Ascending aorta (tissue), 2 donors: ENCODE data around the gene NUAK1. TPM values are rescaled to one million over a fixed set of nuclear protein-coding genes. Genes with fewer than 3 reads are reported as not detected.

Experiments
- DNase-seq, 2 donors: peaks; one replicate each; pipeline ENCODE4 v3.0.0-alpha.2; 2019; ENCODE audit warnings: low spot score in 2 of 2
- H3K27ac ChIP-seq, 2 donors: fragments of 200-600 bp; sonication (generic); one replicate each; pipeline ENCODE4 v1.5.1; 2016 to 2017; ENCODE audit warnings: mild to moderate bottlenecking in 1 of 2
- H3K27me3 ChIP-seq: fragments of 200-600 bp; sonication (generic); one replicate; pipeline ENCODE4 v1.5.1; 2017
- H3K36me3 ChIP-seq, 2 donors: fragments of 200-600 bp; sonication (generic); one replicate each; pipeline ENCODE4 v1.5.1; 2016
- H3K4me1 ChIP-seq, 2 donors: fragments of 200-600 bp; sonication (generic); one replicate each; pipeline ENCODE4 v1.5.1; 2016 to 2017; ENCODE audit warnings: mild to moderate bottlenecking in 1 of 2
- H3K4me3 ChIP-seq, 2 donors: fragments of 200-600 bp; sonication (generic); one replicate each; pipeline ENCODE4 v1.5.1; 2016 to 2017; ENCODE audit warnings: mild to moderate bottlenecking in 1 of 2
- H3K9me3 ChIP-seq, 2 donors: fragments of 200-600 bp; sonication (generic); one replicate each; pipeline ENCODE4 v1.5.1; 2016
- CTCF ChIP-seq, 3 experiments: fragments of 200-600 bp in 2 of 3; fragments of 450-650 bp in 1 of 3; sonication (generic) in 2 of 3; IDR thresholded peaks; one replicate each; pipeline ENCODE4 v1.5.1; 2016 to 2019; ENCODE audit warnings: antibody characterized with exemption in 3 of 3, mild to moderate bottlenecking in 1 of 3, moderate library complexity in 1 of 3
- intact Hi-C: fragments of 100-400 bp; cut with DNase I; formaldehyde crosslinking; loops from one replicate; pipeline ENCODE4 v1.15.1; 2023
- total RNA-seq: library from RNA; depleted of rRNA; stranded (reverse); fragments of >200 nt; gene quantifications from one replicate; pipeline ENCODE4 v1.1.0, GENCODE V29; 2016

The NUAK1 gene
- total RNA-seq, 1 donor from 2014 or later, result 29.7 TPM

GRCh38 chr12:106070147-106070546, 68.6 kb downstream of the NUAK1 start:
- intact Hi-C loops, result loop anchor here (5.0 kb wide), 1 partner anchor 48 kb away; no protein-coding TSS in a partner anchor
- H3K36me3 ChIP-seq, result peaks cover 42 to 55% of the 10 kb centered on the region in 2 donors
- H3K27ac ChIP-seq, result peak overlapping the region; percentile 66
- no peak for TF ChIP-seq CTCF (IDR thresholded peaks at IDR 0.05)
- no peak overlapping the region for H3K4me3 ChIP-seq
- no peaks in the 10 kb centered on the region for H3K27me3 ChIP-seq
- DNase-seq, result no peak
- H3K9me3 ChIP-seq, result no peaks in the 10 kb centered on the region
- H3K4me1 ChIP-seq, result peaks cover 3 to 36% of the 10 kb centered on the region in 2 donors

- H3K4me1 ChIP-seq, result peaks cover 3 to 21% of the 10 kb centered on the region in 2 donors
- H3K4me3 ChIP-seq, result no peak overlapping the region
- intact Hi-C loops, result no loop called here
- H3K36me3 ChIP-seq, result peaks cover 45 to 63% of the 10 kb centered on the region in 2 donors
- no peak for DNase-seq
- peak overlapping the region in 1 of 2 donors; percentile 23 for H3K27ac ChIP-seq
- H3K27me3 ChIP-seq, result no peaks in the 10 kb centered on the region
- no peak for TF ChIP-seq CTCF (IDR thresholded peaks at IDR 0.05)
- no peaks in the 10 kb centered on the region for H3K9me3 ChIP-seq
Measured at GRCh38 chr12:106068296-106068695, 70.5 kb downstream of the NUAK1 start.

- no peak for DNase-seq
- H3K36me3 ChIP-seq, result peaks cover 45 to 65% of the 10 kb centered on the region in 2 donors
- H3K4me1 ChIP-seq, result peaks cover 3 to 19% of the 10 kb centered on the region in 2 donors
- H3K27ac ChIP-seq, result peak overlapping the region in 1 of 2 donors; percentile 50
- intact Hi-C loops, result no loop called here
- TF ChIP-seq CTCF (IDR thresholded peaks at IDR 0.05), result no peak
- no peaks in the 10 kb centered on the region for H3K9me3 ChIP-seq
- H3K27me3 ChIP-seq, result no peaks in the 10 kb centered on the region
- no peak overlapping the region for H3K4me3 ChIP-seq
Measured at GRCh38 chr12:106067606-106068205, 71.0 kb downstream of the NUAK1 start.

DNA sequence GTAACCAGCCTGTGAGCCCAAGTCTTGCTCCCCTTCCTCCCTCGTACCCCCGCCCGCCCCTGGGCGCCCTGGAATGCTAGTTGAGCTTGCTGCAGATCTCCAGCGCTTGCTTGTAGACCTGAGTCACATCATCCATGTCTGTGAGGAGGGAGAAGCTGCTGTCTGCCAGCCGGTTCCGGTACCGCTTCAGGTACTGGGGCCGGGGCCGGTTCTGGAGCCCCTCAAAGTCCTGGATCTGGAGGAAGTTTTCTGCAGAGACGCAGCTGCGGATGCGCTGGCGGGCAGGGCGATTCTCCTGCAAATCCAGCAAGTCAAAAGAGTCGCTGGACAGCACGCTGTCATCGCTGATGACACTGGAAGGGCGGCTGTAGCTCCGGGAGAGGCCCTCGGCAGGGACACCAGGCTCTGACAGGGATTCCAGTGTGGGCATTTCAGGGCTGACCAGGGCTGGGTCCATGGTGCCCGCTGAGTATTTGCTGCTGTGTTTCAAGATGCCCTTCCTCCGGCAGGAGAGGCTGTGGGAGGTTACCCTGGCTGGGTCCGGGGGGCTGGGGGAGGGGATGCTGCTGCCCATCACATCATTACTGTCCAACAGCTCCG, 71.9 kb downstream of the NUAK1 start:
- Histone ChIP-seq H3K27me3 (no peaks in the 10 kb centered on the region), H3K27ac (peak overlapping the region in 1 of 2 donors; percentile 49), H3K9me3 (no peaks in the 10 kb centered on the region), H3K4me1 (peaks cover 3 to 11% of the 10 kb centered on the region in 2 donors), H3K36me3 (peaks cover 45 to 65% of the 10 kb centered on the region in 2 donors), H3K4me3 (no peak overlapping the region)
- no peak for DNase-seq
- intact Hi-C loops, result no loop called here
- no peak for TF ChIP-seq CTCF (IDR thresholded peaks at IDR 0.05)

DNA sequence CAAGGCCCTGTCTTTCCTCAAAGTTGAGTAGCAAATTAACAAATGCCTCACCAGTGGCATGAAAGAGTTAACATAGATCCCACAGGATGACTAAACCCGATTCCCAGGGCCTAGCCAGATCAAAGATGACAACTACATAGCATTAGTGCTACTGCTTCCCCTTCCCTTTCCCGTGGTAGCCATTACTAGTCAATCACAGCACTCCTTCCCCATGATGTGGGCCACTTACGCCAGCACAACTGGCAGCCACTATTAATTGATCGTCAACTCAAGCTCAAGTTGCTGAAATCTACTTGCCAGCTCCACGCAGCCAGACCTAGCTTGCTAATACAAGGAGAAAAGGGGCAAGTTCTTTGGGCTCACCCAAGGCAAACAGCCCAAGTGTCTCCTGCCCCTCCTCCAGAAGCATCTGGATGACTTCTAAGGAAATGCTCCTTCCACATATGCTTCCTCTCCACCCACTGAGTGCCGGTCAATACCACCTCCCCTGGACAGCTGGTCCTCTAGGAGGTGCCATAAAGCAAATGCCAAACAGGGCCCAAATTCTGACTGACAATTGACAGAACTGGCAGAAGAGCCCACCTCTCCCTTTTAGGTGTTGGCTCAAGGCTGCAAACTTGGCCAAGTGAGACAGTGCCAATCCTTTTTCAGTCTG, 72.6 kb downstream of the NUAK1 start:
- intact Hi-C loops, result no loop called here
- H3K9me3 ChIP-seq, result no peaks in the 10 kb centered on the region

More for the DNA sequence above, 72.6 kb downstream of the NUAK1 start:
- no peak for DNase-seq
- no peak for TF ChIP-seq CTCF (IDR thresholded peaks at IDR 0.05)
- Histone ChIP-seq H3K36me3 (peaks cover 45 to 65% of the 10 kb centered on the region in 2 donors), H3K4me3 (no peak overlapping the region), H3K27ac (peak overlapping the region in 1 of 2 donors; percentile 49), H3K4me1 (peaks cover 0 to 7% of the 10 kb centered on the region in 2 donors), H3K27me3 (no peaks in the 10 kb centered on the region)
